HepG2 (cell line): Measurements from ENCODE around the gene TCF3. TPM values are rescaled to one million over a fixed set of nuclear protein-coding genes. Genes with fewer than 3 reads are reported as not detected.

ENCODE experiments used
- ATAC-seq: fragments of 200-7000 bp; cut with Tn5 transposase; 3 replicates; pipeline ENCODE4 v1.9.1; 2020; ENCODE audit warnings: mild to moderate bottlenecking, moderate library complexity
- BruUV-seq: library from RNA; stranded (reverse); fragments of 400-500 nt; replicated peaks from 2 replicates; lab custom pipeline; 2021; lab: Mats Ljungman, UMichigan
- CTCF ChIA-PET: fragments of 300-600 bp; formaldehyde crosslinking; extraction: SDS; loops from one replicate; lab custom pipeline; 2021; ENCODE audit warnings: low total read pairs, inconsistent platforms, low intra/inter-chr PET ratio; lab: Yijun Ruan, JAX
- POLR2A ChIA-PET: fragments of 350-600 bp; sonication (Branson Sonifier 250); formaldehyde crosslinking; loops from one replicate; lab custom pipeline; 2020; ENCODE audit warnings: antibody characterized with exemption, inconsistent platforms; lab: Yijun Ruan, JAX
- DNase-seq: peaks from one replicate; pipeline ENCODE4 v3.0.0-alpha.2; 2015; ENCODE audit warnings: low spot score
- FAIRE-seq: peaks from 3 replicates; lab custom pipeline; 2011; peaks lifted over from hg19 to GRCh38; lab: Jason Lieb, UNC
- H2AFZ ChIP-seq: one replicate; pipeline ENCODE4 v1.6.1; 2011; ENCODE audit warnings: low read length, inconsistent platforms
- H3K27ac ChIP-seq: fragments of 300-600 bp; 3 replicates; pipeline ENCODE4 v1.8.0; 2011; ENCODE audit warnings: mixed run types, mild to moderate bottlenecking, mixed read lengths, low read length, inconsistent platforms; ENCODE audit not compliant: insufficient read depth; ENCODE audit errors: extremely low read length
- H3K27me3 ChIP-seq, 2 experiments: fragments of 200-600 bp in 1 of 2; 2 replicates in 1 of 2; 3 replicates in 1 of 2; pipeline versions ENCODE4 v1.6.0 to v1.8.0; 2011; ENCODE audit warnings: low read length in 2 of 2, mild to moderate bottlenecking in 2 of 2, moderate library complexity in 2 of 2, inconsistent platforms in 1 of 2; ENCODE audit not compliant: insufficient read depth in 2 of 2, control insufficient read depth in 1 of 2
- H3K36me3 ChIP-seq, 2 experiments: fragments of 200-600 bp in 1 of 2; replicated peaks in 1 of 2; 2 replicates in 1 of 2; 3 replicates in 1 of 2; pipeline versions ENCODE4 v1.5.1 to v1.8.0; 2011; ENCODE audit warnings: low read length in 2 of 2, inconsistent platforms in 1 of 2; ENCODE audit not compliant: insufficient read depth in 2 of 2, control insufficient read depth in 1 of 2
- H3K4me1 ChIP-seq: 2 replicates; pipeline ENCODE4 v1.5.1; 2012; ENCODE audit warnings: low read length, inconsistent platforms; ENCODE audit not compliant: insufficient read depth
- H3K4me2 ChIP-seq: 2 replicates; pipeline ENCODE4 v1.6.0; 2011; ENCODE audit warnings: low read depth, low read length, inconsistent platforms
- H3K4me3 ChIP-seq, 3 experiments: fragments of 200-600 bp in 1 of 3; sonication (generic), shearing (Covaris generic) in 1 of 3; replicated peaks in 1 of 3; 2 replicates each; pipeline ENCODE4 v1.5.1; 2011 to 2016; ENCODE audit warnings: low read length in 3 of 3, inconsistent platforms in 2 of 3, low read depth in 2 of 3, mild to moderate bottlenecking in 2 of 3, control low read depth in 1 of 3, mixed read lengths in 1 of 3; ENCODE audit not compliant: insufficient read depth in 1 of 3
- H3K79me2 ChIP-seq: one replicate; pipeline ENCODE4 v1.6.1; 2011; ENCODE audit warnings: low read length, inconsistent platforms; ENCODE audit not compliant: insufficient read depth
- H3K9ac ChIP-seq: 2 replicates; pipeline ENCODE4 v1.6.0; 2011; ENCODE audit warnings: mild to moderate bottlenecking, low read depth, low read length, inconsistent platforms; ENCODE audit not compliant: insufficient read depth
- H3K9me3 ChIP-seq: 2 replicates; pipeline ENCODE4 v1.5.1; 2012; ENCODE audit warnings: mild to moderate bottlenecking, low read length
- H4K20me1 ChIP-seq: 2 replicates; pipeline ENCODE4 v1.6.0; 2011; ENCODE audit warnings: inconsistent platforms, mild to moderate bottlenecking, low read length, moderate library complexity; ENCODE audit not compliant: insufficient read depth
- AGO2 ChIP-seq: fragments of 200-400 bp; formaldehyde crosslinking; optimal IDR thresholded peaks from 2 replicates; pipeline ENCODE3; 2017; ENCODE audit warnings: mild to moderate bottlenecking, low read depth, low read length, moderate library complexity
- CHD4 ChIP-seq: fragments of 200-600 bp; sonication (generic); IDR thresholded peaks from 2 replicates; pipeline ENCODE4 v1.7.0; 2017; ENCODE audit warnings: mild to moderate bottlenecking, low read length, borderline replicate concordance
- FLYWCH1 ChIP-seq: sonication (generic); formaldehyde crosslinking; IDR thresholded peaks from 2 replicates; pipeline ENCODE4 v1.8.1; 2023; ENCODE audit warnings: mild to moderate bottlenecking, missing genetic modification reagents
- HMGA1 ChIP-seq: sonication (generic); formaldehyde crosslinking; conservative IDR thresholded peaks from 2 replicates; pipeline ENCODE4 v1.4.0; 2020; ENCODE audit warnings: missing genetic modification reagents
- HOXA9 ChIP-seq: sonication (generic); formaldehyde crosslinking; IDR thresholded peaks from 2 replicates; pipeline ENCODE4 v1.8.1; 2022; ENCODE audit warnings: missing genetic modification reagents, mild to moderate bottlenecking, moderate library complexity, borderline replicate concordance
- MAZ ChIP-seq, 2 experiments: sonication (generic) in 1 of 2; formaldehyde crosslinking in 1 of 2; IDR thresholded peaks; 2 replicates each; pipeline versions ENCODE4 v1.5.0 to v1.6.1; 2012 to 2020; ENCODE audit warnings: low read depth in 2 of 2, mild to moderate bottlenecking in 2 of 2, borderline replicate concordance in 1 of 2, improper control_type of control experiment in 1 of 2, low read length in 1 of 2, missing genetic modification reagents in 1 of 2, moderate library complexity in 1 of 2
- NFRKB ChIP-seq: fragments of 450-650 bp; IDR thresholded peaks from 2 replicates; pipeline ENCODE4 v1.6.1; 2017
- NR2F6 ChIP-seq, 2 experiments: IDR thresholded peaks; 2 replicates each; pipeline ENCODE4 v1.6.1; 2016; ENCODE audit warnings: antibody characterized with exemption in 1 of 2, mild to moderate bottlenecking in 1 of 2
- RBFOX2 ChIP-seq: fragments of 200-400 bp; formaldehyde crosslinking; IDR thresholded peaks from 2 replicates; pipeline ENCODE4 v1.6.1; 2017; ENCODE audit warnings: low read depth, mild to moderate bottlenecking, low read length
- TOE1 ChIP-seq: sonication (generic); formaldehyde crosslinking; IDR thresholded peaks from 2 replicates; pipeline ENCODE4 v1.4.0; 2020; ENCODE audit warnings: mild to moderate bottlenecking, missing genetic modification reagents
- ZNF256 ChIP-seq: sonication (generic); formaldehyde crosslinking; conservative IDR thresholded peaks from 2 replicates; pipeline ENCODE4 v1.4.0; 2020; ENCODE audit warnings: missing genetic modification reagents
- ZNF768 ChIP-seq: sonication (generic); formaldehyde crosslinking; IDR thresholded peaks from 2 replicates; pipeline ENCODE4 v1.4.0; 2020; ENCODE audit warnings: missing genetic modification reagents
- WGBS: methylation state at CpG from one replicate; pipeline ENCODE4 v1.1.6; 2017; ENCODE audit warnings: low lambda C conversion rate; 5-methylcytosine and 5-hydroxymethylcytosine counted together
- in situ Hi-C: cut with HindIII; loops from 2 replicates; pipeline ENCODE4 v1.10.0; 2017; ENCODE audit warnings: low pct_unique_long_range_greater_than_20kb; ENCODE audit not compliant: extremely low pct_ligation_motif_present
- intact Hi-C: fragments of 100-400 bp; cut with micrococcal nuclease; formaldehyde crosslinking; loops from one replicate; pipeline ENCODE4 v1.10.0; 2022; ENCODE audit not compliant: unreplicated experiment
- polyA plus RNA-seq, 8 experiments: library from polyadenylated mRNA; depleted of rRNA in 3 of 8; stranded (reverse) in 7 of 8; unstranded in 1 of 8; fragments of >200 nt; fragmentation: Illumina TruSeq in 4 of 8; extraction: Trizol in 4 of 8; gene quantifications; 2 replicates each; pipeline versions ENCODE4 v1.2.1 to v1.2.3, GENCODE V29; 2011 to 2016; ENCODE audit warnings: low read depth in 4 of 8, missing spikeins in 1 of 8, mixed read lengths in 1 of 8; ENCODE audit not compliant: insufficient read depth in 1 of 8
- total RNA-seq, 5 experiments: library from RNA; depleted of rRNA; stranded (reverse); fragments of >200 nt; fragmentation: Illumina TruSeq; extraction: Trizol; gene quantifications; 2 replicates each; pipeline ENCODE4 v1.2.3, GENCODE V29; 2016; ENCODE audit warnings: low read depth in 1 of 5
- TF ChIP-seq, protein P1 (sequence below): sonication (generic); formaldehyde crosslinking; IDR thresholded peaks from 2 replicates; pipeline ENCODE4 v1.5.1; 2020; ENCODE audit warnings: mild to moderate bottlenecking, missing genetic modification reagents, moderate library complexity

TCF3 gene
- total and polyA plus RNA-seq, 2 of the 13 experiments (the other 11 are each of a cell fraction or from before 2014, with no cell fraction given): 51.4 to 53.2 TPM

- Histone ChIP-seq H3K27me3 (no peaks in the 10 kb centered on the region; a peak in 1 of 5 replicates), H3K4me1 (peaks cover 14% of the 10 kb centered on the region), H4K20me1 (peaks cover 5% of the 10 kb centered on the region; the same call in 1 of the 2 replicates), H3K79me2 (peaks cover 28% of the 10 kb centered on the region), H3K36me3 (peaks cover 13 to 34% of the 10 kb centered on the region in 2 experiments)
- in situ Hi-C loops: no loop called here
- ChIA-PET CTCF (no interaction called here), POLR2A (no interaction called here)
- no TSS peak for BruUV-seq
- no peak for TF ChIP-seq HOXA9 (CRISPR knock-in tag)
- no peak for TF ChIP-seq MAZ (IDR thresholded peaks at IDR 0.05; ENCODE audit: borderline replicate concordance, low read depth, low read length)
- TF ChIP-seq MAZ (CRISPR knock-in tag; IDR thresholded peaks at IDR 0.05; ENCODE audit: low read depth): no peak
- no peak for TF ChIP-seq NFRKB
- no peak for TF ChIP-seq HMGA1 (CRISPR knock-in tag)
- no peak for TF ChIP-seq FLYWCH1 (CRISPR knock-in tag)
- TF ChIP-seq ZNF768: no peak
- TF ChIP-seq AGO2: peak; percentile 52
- TF ChIP-seq, protein P1, sequence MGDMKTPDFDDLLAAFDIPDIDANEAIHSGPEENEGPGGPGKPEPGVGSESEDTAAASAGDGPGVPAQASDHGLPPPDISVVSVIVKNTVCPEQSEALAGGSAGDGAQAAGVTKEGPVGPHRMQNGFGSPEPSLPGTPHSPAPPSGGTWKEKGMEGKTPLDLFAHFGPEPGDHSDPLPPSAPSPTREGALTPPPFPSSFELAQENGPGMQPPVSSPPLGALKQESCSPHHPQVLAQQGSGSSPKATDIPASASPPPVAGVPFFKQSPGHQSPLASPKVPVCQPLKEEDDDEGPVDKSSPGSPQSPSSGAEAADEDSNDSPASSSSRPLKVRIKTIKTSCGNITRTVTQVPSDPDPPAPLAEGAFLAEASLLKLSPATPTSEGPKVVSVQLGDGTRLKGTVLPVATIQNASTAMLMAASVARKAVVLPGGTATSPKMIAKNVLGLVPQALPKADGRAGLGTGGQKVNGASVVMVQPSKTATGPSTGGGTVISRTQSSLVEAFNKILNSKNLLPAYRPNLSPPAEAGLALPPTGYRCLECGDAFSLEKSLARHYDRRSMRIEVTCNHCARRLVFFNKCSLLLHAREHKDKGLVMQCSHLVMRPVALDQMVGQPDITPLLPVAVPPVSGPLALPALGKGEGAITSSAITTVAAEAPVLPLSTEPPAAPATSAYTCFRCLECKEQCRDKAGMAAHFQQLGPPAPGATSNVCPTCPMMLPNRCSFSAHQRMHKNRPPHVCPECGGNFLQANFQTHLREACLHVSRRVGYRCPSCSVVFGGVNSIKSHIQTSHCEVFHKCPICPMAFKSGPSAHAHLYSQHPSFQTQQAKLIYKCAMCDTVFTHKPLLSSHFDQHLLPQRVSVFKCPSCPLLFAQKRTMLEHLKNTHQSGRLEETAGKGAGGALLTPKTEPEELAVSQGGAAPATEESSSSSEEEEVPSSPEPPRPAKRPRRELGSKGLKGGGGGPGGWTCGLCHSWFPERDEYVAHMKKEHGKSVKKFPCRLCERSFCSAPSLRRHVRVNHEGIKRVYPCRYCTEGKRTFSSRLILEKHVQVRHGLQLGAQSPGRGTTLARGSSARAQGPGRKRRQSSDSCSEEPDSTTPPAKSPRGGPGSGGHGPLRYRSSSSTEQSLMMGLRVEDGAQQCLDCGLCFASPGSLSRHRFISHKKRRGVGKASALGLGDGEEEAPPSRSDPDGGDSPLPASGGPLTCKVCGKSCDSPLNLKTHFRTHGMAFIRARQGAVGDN (CRISPR knock-in tag): no peak
- TF ChIP-seq CHD4: no peak
- TF ChIP-seq NR2F6 (IDR thresholded peaks at IDR 0.05): no peak
- TF ChIP-seq NR2F6 (CRISPR knock-in tag; IDR thresholded peaks at IDR 0.05): no peak
- no peak for TF ChIP-seq ZNF256 (CRISPR knock-in tag)
- no peak for TF ChIP-seq TOE1 (CRISPR knock-in tag)
- TF ChIP-seq RBFOX2: peak; percentile 11; the same call in 1 of the 2 replicates
- TF ChIP-seq, all 625 proteins: peak for 2
- no peak overlapping the region for H3K9ac ChIP-seq
- H3K4me2 ChIP-seq: no peak overlapping the region
- FAIRE-seq (no peak), DNase-seq (no peak), ATAC-seq (no peak)
- H3K27ac ChIP-seq: no peak overlapping the region
- no peak overlapping the region for H3K4me3 ChIP-seq
- H3K9me3 ChIP-seq: no peaks in the 10 kb centered on the region
- 97% methylated on average over 5 of the region's 20 CpGs for WGBS
- intact Hi-C loops: loop anchor here (10.0 kb wide), 1 partner anchor 54 kb away; no protein-coding TSS in a partner anchor
- no peak overlapping the region for H2AFZ ChIP-seq
These were observed 53.5 kb downstream of the TCF3 start for GRCh38 chr19:1598777-1599459.
